Umbilical cord (tissue), 2 donors: ENCODE results near the gene FOXP1. TPM values are rescaled to one million over a fixed set of nuclear protein-coding genes. Genes with fewer than 3 reads are reported as not detected.

Source experiments
- DNase-seq: peaks from one replicate; pipeline ENCODE4 v3.0.0-alpha.2; 2015; ENCODE audit warnings: low spot score
- total RNA-seq: library from RNA; depleted of rRNA; stranded (reverse); fragments of >200 nt; gene quantifications from one replicate; pipeline ENCODE4 v1.2.3, GENCODE V29; 2014; ENCODE audit warnings: low replicate concordance; ENCODE audit not compliant: insufficient read depth

The FOXP1 gene
- total RNA-seq, 1 donor from 2014 or later = 148 TPM

DNA sequence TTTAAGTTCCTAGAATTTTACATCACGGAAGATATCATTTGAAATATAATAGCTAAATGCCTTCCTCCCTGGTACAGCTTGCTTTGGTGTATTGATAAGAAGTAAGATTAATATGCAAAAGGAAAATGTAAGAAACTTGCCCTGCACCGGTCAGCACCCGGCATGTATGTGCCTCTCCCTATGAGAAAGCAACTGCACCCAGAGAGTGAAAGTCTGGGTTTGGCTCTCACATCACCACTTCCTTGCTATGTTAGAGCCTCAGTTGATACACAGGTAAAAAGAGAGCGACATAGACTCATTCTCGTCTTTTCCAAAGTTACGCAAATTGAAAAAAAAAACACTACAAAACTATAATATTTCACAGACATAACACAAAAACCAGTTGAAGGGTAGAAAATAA, 96.7 kb downstream of the FOXP1 start:
- DNase-seq = no peak

DNA sequence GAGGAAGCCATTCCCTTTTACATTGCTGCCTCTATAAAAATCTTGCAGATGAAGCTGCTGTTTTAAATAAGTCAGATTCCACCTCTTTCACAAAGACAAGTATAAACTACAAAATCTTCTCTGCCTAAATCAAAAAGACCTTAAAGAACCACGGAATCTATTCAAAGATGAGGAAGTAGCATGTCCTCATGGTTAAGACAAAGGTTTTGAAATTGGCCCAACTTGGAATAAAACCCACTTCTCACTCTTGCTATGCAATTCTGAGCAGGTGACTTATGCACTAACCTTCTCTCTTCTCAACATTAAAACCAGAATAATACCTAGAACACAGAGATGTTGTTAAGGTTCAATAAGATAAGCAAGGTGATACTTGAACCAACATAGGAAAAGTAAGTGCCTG, 97.6 kb downstream of the FOXP1 start:
- DNase-seq = no peak

DNA sequence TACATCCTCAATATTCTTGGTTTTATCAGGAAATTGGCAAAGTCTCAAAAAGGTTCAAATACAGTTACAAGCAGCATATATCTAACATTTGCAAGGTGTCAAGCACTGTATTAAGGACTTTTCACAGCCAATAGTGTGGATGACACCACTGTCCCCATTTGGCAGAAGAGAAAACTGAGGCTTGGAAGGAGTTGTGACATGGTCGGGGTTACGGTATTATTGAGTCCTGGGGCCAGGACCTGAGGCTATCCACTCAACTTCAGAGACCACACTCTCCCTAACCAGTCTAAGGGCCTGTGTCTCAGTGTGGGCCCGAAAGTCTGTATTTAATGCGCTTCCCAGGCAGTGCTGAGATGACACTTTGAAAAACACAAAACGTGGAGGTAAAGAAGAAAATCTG, 99.1 kb downstream of the FOXP1 start:
- DNase-seq = no peak

DNA sequence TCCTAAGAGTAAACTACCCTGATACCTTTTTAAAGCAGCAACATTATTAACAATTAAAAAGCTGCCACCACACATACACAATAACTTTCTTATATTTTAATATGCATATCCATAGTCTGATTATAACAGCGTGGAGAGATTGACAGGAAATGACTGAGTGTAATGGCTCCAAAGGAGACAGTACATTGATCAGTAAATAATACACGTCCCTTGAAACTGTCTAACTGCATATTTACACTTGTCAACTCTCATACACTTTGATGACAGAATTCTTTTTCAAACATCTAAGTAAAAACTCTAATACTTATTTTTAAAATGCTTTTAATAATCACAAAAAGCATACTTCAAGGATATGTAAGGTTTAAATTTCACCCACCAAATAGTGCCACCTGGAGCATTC, 99.5 kb downstream of the FOXP1 start:
- DNase-seq = no peak

DNA sequence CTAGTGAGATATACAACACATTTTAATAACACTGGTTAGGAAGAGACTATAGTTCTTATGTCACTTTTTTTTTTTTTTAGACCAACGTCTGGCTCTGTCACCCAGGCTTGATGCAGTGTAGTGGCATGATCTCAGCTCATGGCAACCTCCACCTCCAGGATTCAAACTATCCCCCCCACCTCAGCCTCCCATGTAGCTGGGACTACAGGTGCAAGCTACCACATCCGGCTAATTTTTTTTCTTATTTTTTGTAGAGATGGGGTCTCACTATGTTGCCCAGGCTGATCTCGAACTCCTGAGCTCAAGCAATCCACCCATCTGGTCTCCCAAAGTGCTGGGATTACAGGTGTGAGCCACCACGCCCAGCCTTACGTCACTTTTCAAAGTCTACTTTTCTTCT, 100.8 kb downstream of the FOXP1 start:
- DNase-seq = no peak

DNA sequence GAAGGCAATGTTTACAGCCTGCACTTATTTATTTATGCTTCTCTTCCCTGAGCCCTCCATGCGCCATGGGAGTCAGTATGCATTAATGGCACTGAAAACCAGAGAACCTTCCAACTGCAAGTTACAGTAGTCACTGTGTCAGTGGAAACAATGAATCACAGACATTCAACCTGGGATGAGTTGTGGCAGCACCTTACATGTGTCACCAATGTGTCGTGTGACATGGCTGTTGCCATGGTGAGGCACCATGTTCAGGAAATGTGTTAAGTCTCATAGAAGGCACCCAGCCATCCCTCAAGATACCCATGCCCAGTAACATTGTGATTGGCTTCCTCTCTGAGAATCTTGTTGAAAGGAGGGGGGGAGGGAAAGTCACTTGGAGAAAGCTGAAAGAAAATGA, 105.0 kb downstream of the FOXP1 start:
- no peak for DNase-seq

DNA sequence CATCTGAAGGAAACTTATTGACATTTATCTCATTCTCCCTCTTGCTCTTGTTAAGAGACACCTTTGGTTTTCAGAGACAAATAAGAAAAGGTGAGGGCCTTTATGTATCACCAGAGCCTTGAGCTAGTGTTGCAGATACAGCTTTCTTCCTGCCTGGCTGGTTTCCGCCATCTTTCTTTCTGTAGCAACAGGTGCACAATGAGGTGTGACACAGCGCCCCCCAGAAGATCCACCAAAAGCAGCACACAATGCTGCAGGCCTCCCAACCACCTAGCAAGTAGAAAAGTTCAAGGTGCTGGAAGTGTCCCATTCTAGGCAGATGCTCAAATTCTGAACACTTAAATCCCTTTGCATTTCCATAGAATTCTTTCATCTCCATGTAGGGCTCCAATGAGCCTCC, 106.6 kb downstream of the FOXP1 start:
- DNase-seq = no peak

DNA sequence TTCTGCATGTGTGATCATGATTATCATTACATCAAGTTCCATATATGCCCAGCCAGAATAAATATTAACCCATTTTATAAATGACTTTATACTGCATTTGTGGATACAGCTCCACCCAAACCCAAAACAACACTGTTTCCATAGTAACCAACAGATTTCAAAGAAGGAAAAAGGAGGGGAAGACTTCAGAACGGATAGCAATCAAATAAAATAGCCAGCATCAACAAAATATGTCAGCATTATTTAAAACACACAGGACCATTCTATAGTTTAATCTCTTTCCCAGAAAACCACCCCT, 114.4 kb downstream of the FOXP1 start:
- DNase-seq = peak; percentile 42

DNA sequence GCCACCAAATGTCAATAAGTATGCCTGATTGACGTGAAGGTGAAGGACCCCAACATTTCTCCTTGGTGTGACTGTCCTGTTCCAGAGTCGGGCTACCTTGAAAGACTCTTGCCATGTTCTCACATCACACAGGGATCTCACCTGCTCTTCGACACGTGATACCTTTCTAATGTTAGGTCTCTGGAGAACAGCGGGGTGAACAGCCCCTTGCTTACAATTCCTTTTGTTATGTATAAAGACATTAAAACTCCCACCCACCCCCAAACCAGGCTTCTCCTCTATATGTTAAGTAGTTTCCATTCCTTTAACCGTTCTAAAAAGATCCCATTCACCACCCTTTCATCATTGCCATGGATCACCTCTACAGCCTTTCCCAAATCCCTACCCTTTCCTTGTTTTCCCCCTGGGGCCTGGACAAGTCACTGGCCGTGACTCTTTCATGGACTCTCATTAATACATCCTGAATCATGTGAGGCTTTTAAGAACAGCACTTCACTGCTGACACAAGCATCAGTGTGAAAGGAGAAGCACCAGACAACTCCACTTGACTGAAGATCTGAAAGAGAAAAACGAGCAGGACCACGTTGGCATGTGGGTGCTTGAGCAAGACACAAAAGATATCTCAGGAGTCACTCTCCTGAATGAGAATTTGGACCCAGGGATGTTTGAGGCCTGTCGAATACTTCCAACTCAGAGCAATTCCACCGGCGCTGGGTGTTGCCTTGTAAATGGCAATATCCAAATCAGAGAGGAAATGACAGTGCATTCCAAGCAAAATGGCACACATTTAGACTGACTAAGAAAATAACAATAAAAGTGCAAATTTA, 115.0 kb downstream of the FOXP1 start:
- DNase-seq = no peak

DNA sequence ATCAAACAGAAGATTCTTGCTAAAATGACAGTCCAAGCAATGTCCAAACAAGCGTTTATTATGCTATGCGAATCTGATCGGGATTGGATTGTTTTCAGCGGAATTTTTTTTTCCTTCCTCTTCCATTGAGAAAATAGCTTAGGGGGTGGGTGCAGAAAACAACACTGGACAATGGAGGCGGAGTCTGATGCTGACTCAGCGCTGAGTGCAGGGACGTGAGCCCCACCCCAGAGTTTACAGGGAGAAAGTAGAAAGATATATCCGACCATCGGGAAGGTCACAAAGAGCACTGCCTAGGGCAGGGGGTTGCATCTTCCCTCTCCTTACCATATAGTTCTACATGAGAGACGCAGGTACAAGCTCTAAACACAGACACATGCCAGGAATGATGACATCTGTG, 117.0 kb downstream of the FOXP1 start:
- no peak for DNase-seq

DNA sequence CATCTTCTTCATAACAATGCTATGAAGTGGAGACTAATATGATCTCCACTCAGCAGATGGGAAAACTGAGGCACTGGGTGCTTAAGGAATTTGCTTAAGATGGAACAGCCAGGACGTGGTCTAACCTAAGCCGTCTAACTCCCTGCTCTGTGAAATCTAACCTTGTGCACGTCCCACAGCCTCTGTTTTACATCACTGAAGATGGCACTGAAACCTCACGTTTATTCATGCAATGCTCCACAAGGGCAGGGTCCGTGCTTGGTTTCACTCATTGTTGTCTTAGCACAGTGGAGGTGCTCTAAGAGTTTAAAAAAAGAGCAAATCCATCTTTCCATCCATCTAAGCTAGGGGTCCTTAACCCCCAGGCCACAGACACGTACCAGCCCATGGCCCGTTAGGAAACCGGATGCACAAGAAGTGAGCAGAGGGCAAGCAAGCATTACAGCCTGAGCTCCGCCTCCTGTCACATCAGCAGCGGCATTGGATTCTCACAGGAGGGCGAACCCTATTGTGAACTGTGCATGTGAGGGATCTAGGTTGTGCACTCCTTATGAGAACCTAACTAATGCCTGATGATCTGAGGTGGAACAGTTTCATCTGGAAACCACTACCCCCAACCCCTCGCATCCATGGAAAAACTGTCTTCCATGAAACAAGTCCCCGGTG, 118.0 kb downstream of the FOXP1 start:
- DNase-seq = no peak

DNA sequence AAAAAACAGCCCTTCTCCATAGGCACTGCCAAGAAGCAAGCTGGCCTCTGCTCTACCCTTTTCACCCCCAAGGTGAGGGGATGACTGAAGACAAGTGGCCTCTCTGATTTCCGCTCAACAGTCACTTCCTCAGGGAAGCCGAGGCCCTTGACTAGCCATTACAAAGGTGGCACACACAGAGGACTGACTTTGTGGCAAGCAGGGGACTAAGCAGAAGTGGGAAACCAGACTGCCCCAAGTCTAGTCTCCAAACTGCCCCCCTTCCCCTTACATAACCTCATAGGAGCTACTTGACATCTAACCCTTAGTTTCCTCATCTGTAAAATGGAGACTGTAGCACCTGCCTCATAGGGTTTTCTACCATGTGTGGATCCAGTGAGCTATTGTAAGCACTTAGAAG, 118.9 kb downstream of the FOXP1 start:
- DNase-seq = no peak

DNA sequence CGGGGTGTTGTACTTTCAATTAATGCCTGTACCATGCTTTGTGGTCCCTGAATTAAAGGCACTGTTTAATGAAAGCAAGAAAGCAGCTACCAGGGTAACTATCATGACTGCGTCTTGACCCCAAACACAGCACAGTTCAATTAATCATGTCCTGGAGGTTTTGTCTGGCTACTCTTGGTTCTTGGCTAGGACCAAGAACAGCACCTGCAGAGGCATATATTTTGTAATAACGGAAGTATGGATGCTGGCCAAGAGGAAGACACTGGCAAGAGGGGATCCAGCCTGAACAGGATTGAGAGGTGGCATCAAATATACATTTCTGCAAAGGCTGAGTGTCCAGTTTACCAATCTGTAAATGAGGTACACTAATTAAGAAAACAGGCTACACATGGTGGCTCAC, 119.9 kb downstream of the FOXP1 start:
- DNase-seq = no peak

DNA sequence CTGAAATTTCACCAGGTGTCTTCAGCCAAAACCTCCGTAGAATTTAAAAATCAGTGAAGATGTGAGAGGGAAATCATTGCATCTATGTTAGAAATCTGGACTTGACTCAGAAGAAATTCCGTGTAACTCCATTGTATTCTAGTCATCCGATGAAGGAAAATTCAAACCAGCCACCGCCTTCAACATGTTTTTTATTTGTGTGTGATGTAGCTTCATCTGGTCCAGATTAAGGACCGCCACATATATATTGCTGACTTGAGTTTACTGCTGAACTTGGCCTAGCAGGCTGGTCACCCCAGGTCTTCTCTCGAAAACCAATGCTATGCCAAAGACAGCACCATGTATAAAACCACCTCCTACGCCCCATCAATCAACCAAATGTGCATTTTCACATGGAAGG, 120.9 kb downstream of the FOXP1 start:
- DNase-seq = no peak

DNA sequence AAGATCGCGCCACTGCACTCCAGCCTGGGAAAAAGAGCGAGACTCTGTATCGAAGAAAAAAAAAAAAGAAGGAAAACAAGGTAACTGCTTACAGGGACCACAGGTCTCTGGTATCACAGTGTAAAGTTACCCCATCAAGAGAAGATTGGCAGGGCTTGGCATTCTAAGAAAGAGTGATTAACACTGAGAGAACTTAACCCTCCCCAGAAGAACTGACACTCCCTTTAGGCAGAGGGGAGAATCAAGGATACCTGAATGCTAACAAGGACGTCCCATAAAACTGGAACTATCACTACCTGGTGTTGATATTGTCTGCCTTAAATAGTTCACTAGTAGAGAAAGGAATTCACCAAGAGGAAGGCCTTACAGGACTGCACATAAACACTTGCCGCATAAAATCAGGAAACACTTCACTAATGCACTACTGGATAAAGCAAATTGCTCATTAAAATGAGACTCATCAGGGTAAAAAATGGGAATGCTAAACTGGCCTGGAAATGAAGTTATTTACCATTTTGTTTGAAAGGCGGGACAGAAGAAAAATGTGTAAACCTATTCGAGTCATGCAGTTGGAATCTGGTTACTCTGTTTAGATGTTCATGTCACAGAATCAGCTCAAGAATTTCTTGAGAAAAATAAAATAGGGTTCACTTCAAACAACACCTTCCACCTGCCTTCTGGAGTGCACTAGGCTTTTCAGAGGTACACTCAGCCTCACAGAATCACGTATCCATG, 121.6 kb downstream of the FOXP1 start:
- DNase-seq = no peak

DNA sequence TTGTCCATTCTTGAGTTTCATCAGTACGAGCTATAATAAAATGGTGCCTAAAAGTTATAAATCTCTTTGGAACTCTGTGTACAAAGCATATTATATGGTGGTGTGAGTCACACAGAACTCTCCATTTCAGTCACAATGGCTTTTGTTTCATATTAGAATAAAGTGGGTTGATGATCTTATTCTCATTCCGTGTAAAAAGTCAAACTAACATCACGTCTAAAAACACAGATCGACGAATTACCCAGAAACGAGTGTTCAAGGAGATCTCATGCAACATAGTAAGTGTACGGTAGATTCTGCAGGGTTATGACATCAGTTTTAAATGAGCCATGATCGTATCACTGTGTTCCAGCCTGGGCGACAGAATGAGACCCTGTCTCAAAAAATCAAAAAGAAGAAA, 122.4 kb downstream of the FOXP1 start:
- no peak for DNase-seq

DNA sequence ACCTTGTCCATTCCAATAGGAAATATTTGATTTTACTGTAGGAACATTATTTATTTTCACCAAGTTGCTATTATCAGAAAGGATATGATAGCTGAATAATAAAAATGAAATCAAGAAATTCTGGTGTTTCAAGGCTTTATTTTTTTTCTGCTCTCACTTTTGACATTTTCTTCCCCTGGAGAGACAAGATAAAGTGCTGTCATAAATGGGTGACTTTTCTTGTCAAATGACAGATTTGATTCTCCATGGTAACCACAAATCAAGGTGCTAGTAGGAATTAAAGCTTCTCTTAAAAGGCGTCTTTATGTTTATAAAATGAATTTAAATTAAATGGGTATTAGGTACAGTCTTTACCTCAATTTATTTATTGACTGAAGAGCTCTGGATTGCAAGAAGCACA, 124.6 kb downstream of the FOXP1 start:
- DNase-seq = no peak

DNA sequence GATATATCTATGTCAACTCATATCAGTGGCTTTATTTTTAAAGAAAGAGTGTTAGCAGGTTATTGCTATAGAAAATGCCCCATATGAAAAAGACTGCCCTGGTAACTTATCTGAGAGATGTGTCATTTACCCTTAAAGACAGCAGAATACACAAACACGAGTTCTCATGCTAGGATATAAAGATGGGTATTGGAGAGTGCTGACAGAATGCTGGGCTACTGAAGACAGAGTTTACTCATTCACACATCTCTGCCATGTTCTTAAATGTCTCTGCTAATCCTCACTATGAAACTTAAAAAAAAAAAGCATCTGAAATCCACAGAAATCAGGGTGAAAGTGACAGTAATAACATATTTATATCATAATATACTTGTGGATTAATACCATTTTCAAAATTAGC, 126.7 kb downstream of the FOXP1 start:
- DNase-seq = no peak

DNA sequence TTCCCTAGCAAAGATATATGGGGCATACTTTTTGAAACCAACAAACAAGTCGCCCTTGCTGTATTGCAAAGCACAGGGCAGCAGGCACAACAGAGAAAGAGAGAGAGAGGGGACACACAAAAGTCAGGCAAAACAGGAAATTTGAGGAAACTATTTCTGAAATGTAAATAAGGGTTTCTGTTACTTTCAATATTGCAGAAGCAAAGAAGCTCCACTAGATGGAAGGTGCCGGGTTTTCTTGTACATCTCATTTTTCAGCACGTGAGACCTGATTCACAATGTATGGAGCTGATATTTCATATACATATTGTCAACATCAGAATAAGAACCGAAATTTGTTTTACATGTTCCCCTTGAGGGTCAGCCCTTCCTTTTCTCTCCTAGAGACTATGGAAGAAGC, 127.4 kb downstream of the FOXP1 start:
- no peak for DNase-seq

DNA sequence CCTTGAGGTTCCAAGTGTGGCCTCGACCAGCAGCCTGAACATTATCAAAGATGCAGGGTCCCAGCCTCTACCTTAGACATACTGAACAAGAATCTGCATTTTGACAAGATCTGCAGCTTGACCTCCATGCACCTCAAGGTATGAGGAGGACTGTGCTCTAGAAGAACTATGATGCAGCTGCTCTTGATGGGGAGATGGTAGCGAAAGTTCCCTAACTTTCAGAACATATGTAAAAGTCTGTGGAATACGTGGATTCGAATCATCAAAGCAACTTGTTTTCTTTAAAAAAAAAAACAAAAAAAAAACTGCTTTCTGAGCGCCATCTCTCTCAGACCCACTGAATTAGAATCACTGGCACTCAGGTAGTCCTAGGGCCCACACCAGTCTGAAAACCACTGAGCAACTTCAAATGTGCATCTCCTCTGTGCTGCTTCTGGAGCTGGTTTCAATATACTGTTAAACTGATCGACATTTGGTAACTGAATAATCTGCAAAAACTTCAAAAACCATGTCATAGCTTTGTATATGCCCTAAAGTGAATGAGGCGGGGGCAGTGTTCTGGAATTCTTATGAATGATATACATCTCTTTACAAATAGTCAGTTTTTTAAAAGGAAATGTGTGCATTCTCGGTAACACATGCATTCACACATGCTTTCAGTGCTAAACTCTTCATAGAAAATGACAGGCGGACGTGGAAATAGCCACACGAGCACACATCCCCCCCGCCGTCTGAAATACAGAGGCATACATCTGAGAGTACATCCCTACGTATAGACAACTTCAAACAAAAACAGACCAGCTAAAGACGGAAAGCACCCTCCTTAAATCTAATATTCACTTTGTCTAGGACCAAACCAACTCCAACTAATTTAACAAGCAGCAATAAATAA, 128.8 kb downstream of the FOXP1 start:
- no peak for DNase-seq

DNA sequence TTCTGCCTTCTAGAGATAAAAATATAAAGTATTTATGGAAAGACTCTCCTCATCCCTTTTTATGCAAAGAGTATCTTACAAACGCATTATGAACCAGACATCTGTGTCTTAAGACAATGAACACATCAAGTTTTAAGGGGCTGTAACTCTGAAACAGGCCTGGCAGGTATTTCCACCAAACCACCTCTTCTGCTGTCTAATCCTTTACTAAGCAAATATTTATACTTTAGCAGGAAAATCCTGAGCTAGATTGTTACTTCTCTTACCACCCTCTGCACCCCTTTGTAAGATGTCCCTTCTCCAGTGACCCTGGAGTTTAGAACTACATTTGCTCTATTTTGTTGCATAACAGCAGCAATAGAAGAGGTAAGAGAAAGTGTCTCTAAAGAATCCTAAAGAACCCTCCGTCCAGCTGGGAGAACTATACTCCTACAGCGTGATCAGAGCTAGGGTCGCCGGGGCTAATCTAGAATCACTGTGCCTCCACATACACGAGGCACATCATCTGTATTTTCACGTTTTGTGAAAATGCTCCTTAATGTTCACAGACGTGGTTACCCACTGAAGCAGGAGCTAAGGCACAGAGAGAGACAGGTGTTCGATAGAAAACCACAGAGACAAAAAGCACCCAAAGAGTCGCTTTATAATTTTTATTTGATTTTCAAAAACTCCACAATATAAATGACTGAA, 129.6 kb downstream of the FOXP1 start:
- no peak for DNase-seq
